ENCODE results near the gene ZBTB20.

Gene ZBTB20

DNA sequence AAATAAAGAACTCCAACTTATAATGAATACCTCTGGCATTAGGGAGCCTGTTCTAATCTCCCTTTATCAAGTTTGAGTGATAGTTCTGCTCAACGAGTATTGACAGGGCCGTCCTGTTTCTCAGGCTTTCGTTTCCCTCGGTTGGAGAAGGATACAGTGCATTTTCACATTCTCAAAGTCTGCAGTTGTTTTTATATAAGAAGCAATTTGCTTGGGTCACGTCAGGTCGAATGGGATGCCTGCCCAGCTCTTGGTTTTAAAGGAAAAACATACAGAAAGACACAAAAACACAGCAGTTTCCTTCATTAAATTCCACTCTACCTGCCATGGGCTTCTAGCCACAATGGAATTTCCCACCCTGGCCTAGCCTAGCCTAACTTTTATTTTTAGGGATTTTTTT lies 487.0 kb downstream of the ZBTB20 start:
- no peak for DNase-seq

DNA sequence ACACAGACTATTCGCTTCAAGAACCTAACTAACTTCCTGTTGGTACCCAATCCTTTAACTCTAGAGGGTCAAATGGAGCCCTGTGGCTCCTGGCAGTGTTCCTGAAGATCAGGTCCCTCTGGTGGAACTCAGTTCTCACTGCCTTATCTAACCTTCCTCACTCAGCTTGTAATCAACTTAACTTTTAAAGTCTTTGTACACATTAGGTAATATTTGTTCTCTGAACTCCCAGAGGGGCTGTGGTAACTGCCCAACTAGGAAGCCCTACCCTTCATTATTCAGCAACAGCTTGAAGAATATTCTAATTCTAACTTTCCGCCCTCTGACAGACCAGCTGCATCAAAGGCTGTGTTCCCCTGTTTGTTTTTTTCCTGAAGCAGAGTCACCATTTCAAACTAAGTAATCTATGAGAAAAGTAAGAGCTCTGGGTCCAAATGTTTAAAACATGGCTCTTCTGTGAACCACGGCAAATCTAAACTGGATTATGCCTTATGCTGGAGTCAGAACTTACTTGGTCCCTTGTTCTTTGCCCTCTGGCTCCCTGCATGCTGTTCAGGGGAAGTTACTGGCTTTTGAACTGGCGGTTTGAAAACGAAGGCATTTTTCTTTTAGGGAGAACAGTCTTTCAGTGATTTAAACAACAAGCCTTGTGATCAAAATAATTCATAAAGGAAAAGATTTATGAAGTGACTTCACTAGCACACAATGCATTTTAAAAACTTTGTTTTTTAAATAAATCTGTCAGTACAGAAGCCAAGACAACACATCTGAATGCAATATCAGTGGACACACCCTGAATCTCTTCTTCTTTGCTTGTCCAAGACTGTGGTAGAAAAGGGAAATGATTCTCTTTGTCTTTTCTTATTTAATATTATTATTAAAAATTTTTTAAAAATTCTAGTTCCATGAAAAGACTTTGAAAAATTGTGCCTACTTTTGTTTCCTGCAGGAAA lies 487.7 kb downstream of the ZBTB20 start:
- no peak for DNase-seq

DNA sequence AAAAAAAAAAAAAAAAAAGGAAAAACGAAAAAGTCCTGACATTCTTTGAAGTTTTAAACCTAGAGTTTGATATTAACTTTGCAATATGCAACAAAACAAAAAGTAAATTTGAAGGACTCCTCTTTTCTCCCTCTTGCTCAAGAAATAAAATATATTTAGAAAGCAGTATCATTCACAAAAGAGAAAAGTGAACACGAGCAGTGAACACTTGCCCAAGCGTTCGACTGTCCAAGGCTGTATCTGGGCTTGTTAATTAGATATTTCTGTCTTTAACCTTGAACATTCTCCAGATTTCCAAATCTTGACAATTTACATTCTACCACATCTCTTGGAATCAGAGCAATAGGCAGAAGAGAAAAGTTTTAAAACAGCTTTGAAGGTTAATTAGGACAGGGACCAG lies 495.5 kb downstream of the ZBTB20 start:
- no peak for DNase-seq

DNA sequence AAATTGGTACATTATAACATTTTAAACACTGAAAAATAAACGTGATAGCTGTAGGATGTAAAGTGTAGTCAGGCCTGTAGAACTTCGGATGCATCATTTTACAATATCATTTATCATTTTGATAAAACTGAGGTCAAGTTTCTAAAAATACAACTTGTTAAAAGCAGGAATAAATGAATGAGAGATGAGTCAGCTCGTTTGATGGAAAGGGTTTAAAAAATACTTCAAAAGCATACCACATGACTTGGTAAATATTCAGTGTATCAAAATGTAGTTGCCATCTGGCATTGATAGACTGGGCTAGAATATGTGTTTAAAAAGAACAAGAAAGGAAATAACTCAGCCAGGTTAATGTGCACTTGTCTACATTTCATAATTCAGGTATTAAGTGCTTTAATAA lies 496.3 kb downstream of the ZBTB20 start:
- no peak for DNase-seq

DNA sequence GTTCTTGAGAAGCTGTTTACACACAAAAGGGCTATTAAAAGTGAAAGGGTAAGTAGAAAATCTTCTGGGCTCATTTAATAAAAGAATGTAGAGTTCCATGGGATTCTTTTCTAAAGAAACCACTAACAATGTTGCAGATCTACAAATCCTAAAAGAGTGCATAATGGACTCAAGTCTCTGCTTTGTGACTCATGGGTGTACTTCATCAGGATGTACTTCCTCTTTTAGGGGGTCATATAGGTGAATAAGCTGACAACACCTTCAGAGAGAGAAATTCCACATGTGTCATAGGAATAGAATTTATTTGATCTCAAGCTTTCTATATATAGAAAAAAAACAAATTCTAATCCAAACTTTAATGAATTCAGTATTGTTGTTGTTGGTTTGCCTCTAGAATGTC lies 497.8 kb downstream of the ZBTB20 start:
- DNase-seq, result no peak

DNA sequence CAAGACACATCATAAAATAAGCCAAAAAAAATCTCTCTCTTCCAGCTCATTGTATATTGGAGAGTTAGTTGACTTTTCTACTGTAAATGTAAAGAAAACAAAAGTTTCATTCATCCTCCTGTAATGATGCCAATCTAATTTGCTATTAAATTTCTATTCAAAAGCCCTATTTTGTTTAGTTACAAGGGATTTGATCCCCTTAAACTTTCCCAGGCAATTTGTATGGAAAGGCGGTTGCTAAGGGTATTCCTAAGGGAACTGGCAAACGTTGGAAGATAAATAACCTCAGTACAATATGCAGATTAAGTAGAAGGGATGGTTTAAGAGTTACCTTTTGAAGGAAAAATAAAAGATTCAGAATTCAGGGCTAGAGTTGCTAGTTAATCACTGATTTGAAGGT lies 500.6 kb downstream of the ZBTB20 start:
- no peak for DNase-seq

DNA sequence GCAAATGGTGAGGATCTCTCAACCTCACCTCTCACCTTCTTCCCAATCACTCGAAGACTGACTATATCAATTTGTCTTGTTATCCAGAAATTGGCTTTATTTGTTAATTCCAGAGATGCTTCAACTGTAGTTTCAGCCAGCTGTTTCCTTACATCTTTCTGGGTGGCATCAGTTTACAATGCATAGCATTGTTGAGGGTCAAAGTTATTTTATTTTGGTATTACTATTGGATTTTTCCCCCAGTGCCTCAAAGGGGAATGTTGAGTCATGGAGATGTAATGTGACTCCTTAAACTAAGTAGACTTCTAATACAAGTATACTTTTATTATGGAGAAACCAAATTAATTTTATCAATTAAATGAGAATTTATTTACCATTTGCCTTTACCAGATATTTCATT lies 501.7 kb downstream of the ZBTB20 start:
- no peak for DNase-seq

DNA sequence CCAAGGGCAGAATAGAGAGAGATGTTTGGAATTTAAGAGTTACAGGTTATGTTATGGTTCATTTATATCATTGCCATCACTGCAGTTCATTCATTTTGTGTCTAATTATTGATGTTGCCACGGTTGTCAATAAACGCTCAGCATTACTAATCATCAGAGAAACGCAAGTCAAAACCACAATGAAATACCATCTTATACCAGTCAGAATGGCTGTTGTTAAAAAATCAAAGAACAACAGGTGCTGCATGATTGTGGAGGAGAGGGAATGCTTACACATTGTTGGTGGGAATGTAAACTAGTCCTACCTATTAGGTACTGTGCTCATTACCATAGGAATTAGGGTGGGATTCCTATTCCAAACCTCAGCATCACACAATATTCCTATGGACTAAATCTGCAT lies 502.7 kb downstream of the ZBTB20 start:
- DNase-seq, result no peak

DNA sequence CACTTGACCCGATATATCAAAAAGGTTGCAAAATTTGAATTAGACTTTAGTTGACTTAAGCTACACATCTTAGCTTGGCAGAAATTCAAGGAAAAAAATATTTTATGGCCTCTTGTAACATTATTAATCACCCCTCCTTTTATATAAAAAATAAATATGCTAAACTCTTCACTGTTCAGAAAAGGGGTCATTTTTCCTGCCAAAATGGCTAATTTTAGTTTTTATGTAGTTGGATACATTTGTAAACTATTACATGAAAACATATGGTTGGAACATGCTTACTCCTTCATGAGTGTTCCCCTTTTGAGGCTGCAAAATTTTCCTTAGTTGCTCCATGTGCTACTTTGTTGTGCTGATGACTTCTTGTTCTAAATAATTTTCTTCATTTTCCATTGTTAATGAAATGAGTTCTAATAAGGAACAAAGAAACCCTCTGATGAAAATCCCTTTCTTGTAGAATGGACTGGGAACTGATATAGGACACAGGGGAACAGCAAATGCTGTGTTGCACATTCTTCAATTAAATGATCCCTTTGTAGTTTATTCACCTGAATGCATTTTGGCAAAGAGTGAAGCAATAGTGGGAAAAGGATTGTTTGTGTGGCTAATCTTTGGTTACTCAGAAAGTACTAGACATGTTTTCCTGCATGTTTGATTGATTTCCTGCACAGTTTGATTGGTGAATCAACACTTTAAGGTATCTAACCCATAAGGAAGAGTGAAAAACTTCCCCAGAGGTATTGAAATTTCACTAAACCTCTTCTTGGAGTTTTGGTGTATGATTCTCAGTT lies 503.9 kb downstream of the ZBTB20 start:
- DNase-seq, result no peak

DNA sequence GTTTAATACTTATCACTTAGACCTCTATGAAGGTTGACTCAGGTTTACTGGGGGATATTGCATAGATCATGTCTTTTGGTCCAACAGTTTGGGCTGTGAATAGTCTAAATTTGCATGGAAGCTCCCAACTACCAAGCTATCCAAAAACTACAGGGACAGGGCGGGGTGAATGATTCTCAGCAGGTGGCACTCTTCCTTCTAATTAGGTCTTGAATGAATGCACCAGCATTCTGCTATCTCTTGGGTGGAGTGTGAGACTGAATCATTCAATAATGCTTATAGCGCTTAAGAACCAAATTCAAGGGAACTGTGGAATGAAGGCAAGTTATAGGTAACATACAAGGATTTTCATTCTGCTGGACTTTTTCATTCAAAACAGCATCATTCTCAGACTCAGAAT lies 507.0 kb downstream of the ZBTB20 start:
- DNase-seq, result no peak

DNA sequence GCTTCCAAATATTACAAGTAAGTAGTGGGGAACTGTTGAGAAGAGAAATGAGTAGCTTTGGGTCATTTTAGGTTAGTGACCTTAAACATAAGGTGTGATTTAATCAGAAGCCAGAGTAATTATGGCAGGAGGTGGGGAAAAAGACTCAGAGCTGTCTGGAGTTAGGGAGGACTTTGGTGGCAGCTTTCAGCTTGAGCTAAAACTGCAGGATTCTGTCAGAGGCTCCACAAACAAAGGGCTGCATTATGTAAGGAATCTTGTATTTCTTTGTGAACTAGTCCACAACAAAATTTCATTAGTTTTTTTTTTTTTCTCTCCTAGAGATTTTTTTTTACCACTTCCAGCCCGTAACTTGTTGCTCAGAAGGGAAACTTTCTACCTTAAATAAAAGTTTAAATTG lies 507.9 kb downstream of the ZBTB20 start:
- DNase-seq, result no peak

DNA sequence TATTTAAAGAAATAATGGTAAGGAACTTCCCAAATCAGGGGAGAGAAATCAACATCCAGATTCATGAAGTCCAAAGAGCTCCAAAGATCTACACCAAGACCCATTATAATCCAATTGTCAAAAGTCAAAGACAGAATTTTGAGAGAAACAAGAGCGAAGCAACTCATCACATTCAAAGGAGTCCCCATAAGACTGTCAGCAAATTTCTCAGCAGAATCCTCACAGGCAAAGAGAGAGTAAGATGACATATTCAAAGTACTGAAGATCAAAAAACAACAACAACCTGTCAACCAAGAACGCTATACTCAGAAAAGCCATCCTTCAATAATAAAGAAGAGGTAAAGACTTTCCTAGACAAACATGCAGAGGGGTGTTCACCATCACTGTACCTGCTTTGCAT lies 511.2 kb downstream of the ZBTB20 start:
- no peak for DNase-seq

DNA sequence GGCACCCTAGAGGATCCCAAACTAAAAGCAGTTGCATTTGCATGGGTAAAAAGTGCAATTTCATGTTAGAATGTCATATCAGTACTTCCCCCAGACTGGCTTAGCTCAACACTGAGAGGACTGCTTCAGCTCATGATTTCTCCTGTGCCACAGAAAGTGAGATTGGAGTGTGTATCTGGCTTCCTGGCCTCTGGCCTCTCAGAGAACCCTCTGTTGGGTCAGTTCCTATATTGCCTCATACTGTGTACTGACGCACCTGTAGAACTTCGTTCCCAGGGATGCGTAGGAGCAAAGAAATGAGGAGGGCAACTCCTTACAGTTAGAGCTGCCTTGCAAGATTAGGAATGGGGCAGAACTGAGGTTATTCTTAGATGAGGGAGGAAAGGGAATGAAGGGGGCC lies 512.5 kb downstream of the ZBTB20 start:
- DNase-seq, result no peak

DNA sequence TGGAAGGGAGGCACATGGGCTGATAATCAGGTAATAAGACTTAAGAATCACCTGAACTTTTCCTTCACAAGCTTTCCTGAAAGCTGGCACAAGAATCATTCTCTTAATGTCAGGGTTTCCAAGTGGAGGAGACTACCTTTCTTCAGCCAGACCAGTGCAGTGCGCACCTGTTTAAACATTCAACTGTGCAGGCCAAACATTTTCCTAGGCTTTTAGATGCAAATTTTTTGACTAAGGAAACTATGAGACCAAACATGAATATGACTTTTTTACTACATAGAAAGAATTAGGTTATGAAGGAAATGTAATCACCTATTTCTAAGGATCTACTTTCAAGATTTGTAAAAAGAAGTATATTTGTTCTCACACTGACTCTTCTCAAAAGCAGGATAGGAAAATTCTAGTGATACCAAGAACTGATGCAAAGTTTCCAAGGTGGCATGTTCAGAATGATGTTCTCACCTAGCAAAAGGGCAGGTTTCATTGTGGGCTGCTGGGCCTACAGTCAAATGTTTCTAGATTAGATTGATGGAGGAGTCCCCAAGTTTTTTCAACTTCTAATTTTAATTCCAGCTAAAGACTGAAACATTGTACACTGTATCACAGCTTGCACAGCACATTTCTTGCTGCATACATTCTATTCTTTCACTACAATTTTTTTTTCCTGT lies 514.2 kb downstream of the ZBTB20 start:
- DNase-seq, result no peak

DNA sequence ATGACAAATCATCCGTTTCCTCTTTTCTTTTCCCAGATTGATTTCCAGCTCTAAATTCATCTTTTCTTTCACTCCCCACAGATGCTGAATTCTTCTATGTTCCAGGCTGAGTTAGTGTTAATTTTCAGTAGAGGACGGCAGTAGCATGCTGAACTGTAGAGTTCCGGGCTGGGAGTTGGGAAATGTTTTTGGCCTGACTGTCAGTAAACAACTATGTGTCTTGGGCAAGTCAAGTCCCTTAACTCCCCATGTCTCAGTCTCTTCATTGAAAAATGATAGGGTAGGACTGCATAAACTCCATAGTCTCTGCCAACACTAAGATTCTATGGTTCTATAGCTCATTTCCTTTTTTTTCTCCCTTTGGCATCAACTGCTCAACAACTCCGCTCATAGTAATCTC lies 519.3 kb downstream of the ZBTB20 start:
- DNase-seq, result no peak

DNA sequence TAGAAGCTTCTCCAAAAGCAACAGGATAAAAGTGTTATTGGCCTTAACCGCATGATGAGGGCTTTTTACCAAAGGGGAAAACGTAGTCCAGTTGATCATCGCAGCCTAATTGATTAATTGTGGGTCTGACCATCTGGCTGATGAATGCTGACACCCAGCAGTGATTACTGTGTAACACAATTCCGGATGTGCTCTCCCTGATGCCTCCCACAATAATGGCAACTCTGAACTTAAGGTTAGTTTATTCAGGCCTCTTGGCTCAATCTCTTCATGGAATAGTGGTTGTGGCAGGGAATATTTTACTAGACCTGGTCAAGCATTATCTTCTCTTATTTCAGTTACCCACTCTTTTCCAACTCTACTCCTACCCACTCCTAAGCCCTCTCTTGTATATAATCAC lies 520.3 kb downstream of the ZBTB20 start:
- no peak for DNase-seq

DNA sequence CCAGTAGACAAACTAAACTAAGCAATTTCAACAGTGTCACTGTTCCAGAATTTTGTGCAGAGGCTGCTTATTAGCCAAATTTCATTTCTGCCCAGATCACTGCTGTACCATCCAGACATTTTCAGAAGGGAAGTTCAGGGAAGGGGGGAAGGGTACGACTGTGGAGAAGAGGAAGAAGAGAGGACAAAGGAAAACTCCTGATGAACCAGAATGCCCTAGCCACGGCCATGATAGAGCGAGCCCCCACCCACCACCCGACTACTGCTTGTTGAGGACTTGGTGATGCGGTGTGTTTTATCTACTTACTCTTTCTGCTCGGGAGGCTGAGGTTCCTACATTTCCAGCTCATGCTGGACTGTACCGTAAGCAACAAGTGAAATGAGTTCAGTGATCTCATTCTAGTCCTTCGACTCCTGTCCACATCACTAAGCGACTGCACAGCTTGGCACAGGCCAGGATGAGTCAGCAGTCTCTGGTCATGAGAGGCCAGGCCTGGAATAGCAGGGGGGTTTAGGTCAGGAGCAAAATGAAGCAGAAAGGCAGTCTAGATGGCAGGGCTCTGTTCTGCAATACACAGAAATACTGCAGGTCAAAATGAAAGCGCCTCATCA lies 522.4 kb downstream of the ZBTB20 start:
- DNase-seq, result no peak

DNA sequence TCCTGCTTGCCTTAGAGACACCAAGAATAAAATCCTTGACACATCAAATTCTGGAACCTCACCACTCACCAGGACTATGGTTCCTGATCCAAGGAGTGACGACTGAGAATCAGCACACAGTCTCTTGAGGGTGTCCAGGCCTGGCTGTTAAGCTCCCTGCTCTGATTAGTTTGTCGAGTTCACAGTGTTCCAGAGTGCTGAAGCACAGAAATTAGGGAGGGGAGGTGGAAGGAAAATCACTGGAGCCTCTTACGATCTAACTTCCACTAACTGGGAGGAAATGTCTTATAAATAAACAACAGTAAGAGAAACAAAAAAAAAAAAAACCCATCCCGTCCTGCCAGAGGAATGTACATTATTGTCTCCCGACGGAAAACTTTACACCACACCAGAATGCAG lies 523.0 kb downstream of the ZBTB20 start:
- no peak for DNase-seq

DNA sequence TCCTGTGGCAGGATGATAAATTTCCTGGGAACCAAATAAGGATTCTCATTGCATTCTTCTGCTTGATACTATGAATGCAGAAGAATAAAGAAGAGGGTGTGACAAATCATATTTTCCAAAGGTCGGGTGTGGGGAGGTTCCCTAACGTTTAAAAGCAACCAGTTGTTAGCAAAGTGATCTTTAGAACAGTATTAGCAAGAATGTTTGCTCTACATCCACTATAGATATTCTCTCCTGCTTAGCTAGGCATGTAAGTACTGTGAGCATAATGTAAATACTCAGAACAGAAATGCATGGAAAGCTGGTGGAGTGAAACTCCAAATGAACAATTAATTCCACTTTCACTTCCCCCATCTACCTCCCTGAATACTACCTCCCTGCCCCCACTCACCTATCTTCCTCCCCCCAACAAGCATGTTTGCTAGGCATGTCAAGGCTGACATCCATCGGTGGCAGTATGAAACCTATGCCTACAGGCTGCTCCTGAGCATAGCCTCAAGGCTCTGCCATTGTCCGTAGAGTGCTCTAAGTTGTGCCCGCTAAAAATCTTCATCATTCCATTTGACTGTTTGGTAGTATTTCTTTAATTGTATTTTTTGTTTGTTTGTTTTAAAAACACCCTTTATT lies 523.6 kb downstream of the ZBTB20 start:
- no peak for DNase-seq

DNA sequence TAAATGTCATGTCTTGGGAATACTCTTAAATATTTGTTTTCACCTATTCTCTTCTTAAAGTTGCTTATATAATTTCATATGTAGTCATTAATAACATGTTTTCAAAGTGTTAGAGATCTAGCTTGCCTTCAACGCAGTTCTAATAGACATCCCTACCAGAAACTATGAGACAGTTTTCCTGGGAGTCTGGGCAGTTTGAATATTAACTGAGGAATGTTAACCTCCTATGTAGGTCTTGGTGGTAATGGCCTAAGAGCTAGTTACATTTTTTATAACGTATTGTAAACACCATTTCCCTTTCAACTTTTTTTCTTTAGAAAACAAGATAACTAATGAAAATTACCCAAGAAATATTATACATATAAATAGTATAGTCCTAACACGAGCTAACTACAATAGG lies 525.1 kb downstream of the ZBTB20 start:
- DNase-seq, result no peak

DNA sequence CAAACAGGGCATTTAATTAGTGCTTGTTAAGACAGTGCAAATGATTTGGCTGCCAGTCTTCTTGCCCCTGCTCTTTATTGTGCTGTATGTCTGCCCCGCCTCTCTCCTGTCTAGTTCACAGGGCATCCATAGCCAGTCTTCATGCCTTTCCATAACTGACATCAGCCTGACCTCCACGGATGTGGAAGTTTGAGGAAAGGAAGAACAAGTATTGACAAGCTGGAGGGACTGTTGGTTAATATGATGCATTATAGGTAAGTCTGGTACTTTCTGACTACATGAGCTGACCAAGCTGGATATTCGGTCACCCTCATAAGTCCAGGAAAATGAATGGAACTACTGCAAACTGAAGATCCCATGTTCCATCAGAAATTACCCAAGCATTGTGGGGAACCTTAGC lies 527.3 kb downstream of the ZBTB20 start:
- DNase-seq, result no peak

DNA sequence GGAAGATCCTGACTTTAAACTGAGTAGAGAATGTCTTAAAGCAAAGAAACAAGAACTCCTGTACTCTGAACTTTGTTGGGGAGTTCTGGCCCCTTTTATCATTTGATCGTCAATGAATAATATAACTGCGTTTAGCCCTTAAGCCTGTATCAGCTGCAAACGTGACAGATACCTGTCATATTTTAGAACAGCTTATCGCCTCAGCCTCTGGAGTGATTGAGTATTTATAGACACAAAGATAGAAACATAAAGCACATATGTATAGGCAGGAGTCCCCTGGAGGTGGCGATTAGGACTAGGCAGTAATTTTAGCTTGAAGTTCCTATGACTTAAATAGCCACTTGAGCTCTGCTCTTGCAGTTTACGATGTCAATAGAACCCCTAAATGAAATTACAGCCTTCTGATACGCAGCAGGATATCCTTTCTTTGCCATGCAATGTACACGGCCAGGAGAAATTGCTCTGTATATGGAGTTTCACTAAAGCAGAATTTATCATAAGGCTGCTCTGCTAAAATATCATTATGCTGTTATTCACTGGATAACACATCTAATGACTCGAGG lies 531.5 kb downstream of the ZBTB20 start:
- peak; percentile 42 for DNase-seq

Measured in NCI-H748 treated with DMSO at 0.1 percent for 48 hours (cell line).